Stimulated activated CD4-positive, alpha-beta T cell treated with anti-CD3 and anti-CD28 coated beads, Interleukin-4, amount 100 ng/mL, for 4 hours (primary cell): Measurements from ENCODE around the gene NHSL2.

Source experiments
- DNase-seq, 2 experiments: peaks; one replicate each; pipeline ENCODE4 v3.0.0-alpha.2; 2020

NHSL2 gene

GRCh38 chrX:72081605-72082320, 171.1 kb downstream of the NHSL2 start:
- DNase-seq = no peak

DNA sequence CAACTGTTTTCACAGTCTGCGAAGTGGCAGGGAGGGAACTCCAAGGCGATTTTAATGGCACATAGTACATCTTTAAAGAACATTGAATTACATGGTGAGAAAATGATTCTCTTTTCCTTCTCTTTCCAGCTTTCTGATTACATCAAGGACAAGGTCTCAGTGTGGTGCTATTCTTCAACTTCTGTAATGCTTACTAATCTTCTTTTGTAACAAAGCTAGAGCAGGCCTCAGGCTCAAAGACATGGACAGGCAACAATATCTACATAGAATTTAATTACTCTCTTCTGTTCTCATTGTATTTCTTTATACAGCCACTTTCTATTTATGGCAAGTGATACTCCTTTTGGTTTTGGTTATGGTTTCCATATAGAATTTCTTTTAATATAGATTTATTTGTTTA, 172.6 kb downstream of the NHSL2 start:
- DNase-seq = no peak

- DNase-seq = no peak
Observed at GRCh38 chrX:72084114-72084513, 173.5 kb downstream of the NHSL2 start.

GRCh38 chrX:72086995-72087394, 176.3 kb downstream of the NHSL2 start:
- no peak for DNase-seq

DNA sequence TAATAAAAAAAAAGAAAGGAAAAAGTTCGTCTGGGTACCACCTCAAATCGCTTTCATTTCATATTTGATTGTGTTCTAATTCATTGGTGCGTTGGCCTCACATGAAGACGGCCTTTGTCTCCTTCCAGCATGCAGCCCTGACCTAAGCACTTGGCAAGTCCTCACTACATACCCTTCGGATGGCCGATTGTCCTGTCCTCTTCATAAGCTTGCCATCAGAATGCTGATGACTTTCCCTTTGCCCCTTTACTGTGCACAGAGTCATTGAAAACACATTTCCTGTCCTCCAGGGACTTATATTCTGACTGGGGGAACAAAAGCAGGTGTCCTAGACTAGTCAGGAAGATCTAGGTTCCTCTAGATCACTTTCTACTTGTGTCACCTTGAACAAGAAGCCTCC, 178.1 kb downstream of the NHSL2 start:
- DNase-seq = no peak

DNA sequence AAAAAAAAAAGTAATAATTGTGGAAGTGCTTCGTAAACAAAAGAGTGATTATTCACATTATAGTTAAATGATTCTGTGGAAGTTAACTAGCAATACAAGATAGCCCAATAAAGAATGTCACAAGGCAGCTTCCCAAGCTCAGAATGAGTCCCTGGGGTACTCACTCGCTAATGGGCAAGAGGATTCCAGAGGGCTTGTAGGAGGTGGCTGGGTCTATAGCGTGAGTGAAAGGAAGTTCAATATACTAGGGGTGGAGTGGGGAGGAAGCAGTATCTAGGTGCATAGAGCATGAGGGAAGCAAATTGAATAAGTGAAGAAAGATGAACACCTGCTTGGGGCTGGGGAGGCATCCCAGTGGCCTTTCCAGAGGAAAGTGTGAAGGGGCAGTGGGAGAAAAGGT, 178.6 kb downstream of the NHSL2 start:
- no peak for DNase-seq

- DNase-seq = peak in 1 of 2 experiments; percentile 42
Observed at GRCh38 chrX:72094894-72095293, 184.2 kb downstream of the NHSL2 start.

- DNase-seq = no peak
Observed at GRCh38 chrX:72095370-72095769, 184.7 kb downstream of the NHSL2 start.

GRCh38 chrX:72097098-72097497, 186.5 kb downstream of the NHSL2 start:
- DNase-seq = no peak

- no peak for DNase-seq
Observed at GRCh38 chrX:72100051-72100755, 189.6 kb downstream of the NHSL2 start.

DNA sequence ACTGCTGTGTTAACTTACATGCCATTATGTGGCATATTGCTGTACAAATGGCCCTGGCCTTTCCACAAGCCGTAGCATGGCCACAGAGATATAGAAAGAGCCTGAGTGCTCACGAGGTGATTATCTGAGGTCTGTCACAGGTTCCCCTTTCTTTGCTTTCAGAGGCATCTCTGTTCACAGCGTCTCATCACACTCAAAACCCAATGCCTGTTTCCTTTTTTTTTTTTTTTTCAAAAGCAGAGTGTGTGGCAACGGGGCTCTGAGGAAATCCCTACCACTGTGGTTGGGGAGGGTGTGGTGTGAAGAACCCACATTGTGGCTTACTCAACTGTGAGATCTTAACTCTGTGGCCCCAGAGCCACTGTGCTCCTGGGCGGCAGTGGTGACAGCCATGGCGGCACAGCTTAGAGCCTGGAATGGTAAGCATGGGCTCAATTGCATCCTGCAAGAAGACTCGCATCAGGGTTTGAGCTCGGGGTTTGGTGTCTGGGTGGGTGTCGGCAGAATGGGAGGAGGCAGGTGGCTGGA, 190.2 kb downstream of the NHSL2 start:
- peak in 1 of 2 experiments; percentile 52 for DNase-seq

GRCh38 chrX:72101597-72102037, 191.0 kb downstream of the NHSL2 start:
- DNase-seq = no peak

GRCh38 chrX:72102126-72102525, 191.5 kb downstream of the NHSL2 start:
- no peak for DNase-seq

DNA sequence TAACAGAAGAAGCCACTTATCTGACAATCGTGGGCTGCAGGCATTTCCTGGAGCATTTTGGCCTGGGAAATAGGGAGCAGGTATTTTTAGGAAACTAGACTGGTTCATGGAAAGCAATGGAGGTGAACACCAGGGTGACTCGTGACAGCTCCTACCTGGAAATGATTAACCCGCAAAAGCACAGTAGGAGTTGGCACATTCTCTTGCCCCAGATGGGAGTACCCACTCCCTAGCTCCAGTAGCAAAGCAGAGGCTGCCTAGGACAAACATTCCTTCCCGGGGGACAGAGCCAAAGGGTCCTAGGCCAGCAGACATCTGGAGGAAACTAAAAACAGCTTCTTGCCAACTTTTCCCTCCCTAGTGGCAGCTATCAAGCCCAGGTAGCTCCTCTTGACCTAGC, 192.1 kb downstream of the NHSL2 start:
- no peak for DNase-seq

GRCh38 chrX:72105436-72105835, 194.8 kb downstream of the NHSL2 start:
- peak in 1 of 2 experiments; percentile 4 for DNase-seq

DNA sequence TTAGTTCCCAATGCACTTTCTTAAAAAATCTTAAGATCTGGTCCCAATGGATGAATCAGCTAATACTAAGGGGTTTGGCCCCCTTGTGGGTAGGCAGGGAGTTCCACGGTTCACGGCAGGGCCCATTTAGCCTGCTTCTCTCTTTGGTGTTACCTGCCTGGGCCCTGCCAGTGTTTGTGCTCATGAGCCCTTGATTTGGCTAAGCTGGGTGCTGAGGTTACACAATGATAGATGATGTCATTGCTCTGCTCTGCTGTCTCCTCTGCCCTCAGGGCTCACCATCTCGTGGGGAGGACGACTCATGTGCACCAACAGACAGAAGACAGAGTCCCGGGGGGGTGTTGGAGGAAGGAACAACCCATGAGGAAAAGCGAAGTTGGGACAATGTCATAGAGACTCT, 196.7 kb downstream of the NHSL2 start:
- no peak for DNase-seq

DNA sequence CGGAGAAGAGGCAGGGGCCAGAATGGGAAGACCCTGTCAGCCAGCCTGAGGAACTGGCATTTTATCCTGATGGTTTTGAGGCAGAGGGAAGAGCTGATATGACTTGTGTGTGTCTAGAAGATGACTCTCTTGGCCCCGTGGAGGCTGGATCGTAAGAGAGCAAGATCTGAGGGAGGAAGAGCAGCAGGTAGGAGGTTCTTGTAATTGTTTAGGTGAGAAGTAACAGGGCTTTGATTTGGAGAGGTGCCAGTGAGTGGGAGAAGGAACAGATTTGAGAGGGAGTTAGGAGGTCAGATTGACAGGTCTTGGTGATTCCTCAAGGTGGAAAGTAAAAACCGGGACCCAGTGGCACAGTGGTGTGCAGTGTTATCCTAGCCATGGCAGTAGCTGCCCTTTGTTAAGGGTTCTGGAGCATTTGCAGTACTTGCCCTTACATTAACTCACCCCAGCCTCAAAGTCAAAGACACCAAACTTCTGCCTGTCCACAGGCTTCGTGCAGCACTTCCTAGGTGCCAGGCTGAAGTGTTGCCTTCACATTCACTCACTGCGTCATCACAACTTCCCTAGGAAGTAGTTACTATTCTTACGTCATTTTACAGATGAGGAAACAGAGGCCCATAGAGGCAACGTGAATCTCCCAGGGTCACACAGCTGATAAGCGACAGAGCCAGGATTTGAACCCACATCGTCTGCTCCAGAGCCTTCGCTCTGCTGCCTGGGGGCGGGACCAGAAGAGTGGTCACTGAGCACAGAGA, 197.4 kb downstream of the NHSL2 start:
- no peak for DNase-seq

DNA sequence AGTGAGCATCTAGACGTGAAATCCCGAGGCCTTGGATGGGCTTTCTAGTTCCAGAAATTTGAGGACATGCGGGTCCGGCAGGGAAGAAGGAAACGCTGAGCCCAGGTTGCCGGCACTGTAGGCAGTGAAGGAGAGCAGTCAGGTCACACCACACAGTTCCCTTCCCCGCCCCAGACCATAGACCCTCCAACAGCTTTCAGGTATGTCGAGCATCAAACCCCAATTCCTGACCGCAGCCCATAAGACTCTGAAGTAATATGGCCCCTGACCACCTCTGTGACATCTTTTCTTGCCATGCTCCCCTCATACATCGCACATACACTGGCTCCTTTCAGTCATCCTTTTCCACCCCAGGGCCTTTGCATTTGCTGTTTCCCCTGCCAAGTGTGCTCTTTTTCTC, 198.0 kb downstream of the NHSL2 start:
- DNase-seq = no peak

GRCh38 chrX:72110051-72110875, 199.6 kb downstream of the NHSL2 start:
- no peak for DNase-seq

DNA sequence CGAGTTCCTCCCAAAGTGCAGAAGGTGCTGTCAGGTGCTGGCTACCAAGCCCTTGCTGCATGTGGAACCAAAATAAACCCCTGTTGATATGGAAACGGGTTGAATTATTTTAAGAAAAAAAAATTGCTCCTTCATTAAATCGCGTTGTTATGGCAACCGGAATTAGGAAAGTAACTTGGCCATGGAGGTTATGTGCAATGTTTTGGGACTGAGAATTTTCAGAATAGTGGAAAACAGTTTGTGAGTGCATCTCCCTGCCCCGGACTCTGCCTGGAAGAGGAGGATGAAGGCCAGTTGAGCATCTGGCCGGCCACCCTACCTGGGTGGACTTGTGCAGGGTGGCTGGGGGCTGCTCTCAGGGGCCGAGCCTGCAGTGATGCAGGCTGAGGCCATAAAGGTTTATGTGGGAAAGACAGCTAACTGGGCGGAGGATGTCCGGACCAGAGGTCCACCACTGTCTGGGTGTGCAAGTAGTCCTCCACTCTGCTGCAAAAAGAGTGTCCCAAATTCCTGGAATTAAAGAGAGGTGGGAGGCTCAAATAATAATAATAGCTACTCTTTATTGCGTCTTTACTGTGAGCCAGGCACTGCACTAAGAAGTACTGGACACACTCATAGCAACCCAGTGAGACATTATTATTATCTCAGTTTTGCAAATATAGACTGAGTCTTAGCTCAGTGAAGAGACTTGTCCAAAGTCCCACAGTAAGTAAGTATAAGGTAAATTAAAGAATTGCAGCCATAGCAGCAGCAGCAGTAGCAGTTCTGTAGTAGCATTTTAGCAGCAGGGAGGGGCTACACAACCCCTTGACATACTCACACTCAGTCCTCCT, 200.4 kb downstream of the NHSL2 start:
- DNase-seq = no peak

DNA sequence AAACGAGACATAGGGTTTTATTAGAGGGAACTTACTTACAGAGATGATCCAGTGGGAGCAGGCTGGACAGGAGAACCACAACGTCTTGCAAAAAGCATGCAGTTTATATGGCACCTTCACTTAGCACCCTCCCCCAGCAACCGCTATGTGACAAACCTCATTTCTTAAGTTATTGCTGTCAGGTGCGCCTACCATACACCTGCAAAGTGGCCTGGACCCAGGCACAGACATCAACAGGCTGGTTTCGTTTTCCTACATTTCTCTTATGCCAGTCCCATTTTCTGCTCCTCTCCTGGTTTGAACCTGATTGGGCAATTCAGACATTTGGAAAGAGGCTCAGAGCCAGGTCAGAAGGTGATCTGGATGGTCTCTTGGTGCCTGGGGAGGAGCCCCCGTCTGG, 202.8 kb downstream of the NHSL2 start:
- DNase-seq = no peak

GRCh38 chrX:72114306-72114705, 203.7 kb downstream of the NHSL2 start:
- DNase-seq = no peak
